K562 treated with DMSO at 1 percent for 12 hours (cell line): Measurements from ENCODE around the gene ACHE. TPM values are rescaled to one million over a fixed set of nuclear protein-coding genes. Genes with fewer than 3 reads are reported as not detected.

Experiments used
- total RNA-seq: library from RNA; unstranded; fragments of 300-600 nt; gene quantifications from 2 replicates; pipeline ENCODE4 v1.2.3, GENCODE V29; 2022; ENCODE audit not compliant: insufficient read depth

Gene ACHE
- 1.4 and 5.5 TPM in 2 replicates for total RNA-seq

DNA sequence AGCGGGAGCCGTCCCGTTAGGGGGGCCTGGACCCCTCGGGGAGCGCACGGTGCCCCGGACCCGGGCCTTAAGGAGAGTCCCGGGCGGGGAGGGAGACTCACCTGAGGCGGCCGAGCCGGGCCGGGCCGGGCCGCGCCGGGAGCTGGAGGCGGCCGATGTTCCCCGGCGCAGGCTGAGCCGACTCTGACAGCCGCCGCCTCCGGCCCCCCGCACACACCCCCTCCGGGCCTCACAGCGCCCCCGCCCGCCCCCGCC, at the start of gene ACHE:
Gene ACHE, minus strand, starts transcription at position 188 of the 255 bp plus-strand sequence. CDS start 1,656 bp downstream, outside the sequence.

DNA sequence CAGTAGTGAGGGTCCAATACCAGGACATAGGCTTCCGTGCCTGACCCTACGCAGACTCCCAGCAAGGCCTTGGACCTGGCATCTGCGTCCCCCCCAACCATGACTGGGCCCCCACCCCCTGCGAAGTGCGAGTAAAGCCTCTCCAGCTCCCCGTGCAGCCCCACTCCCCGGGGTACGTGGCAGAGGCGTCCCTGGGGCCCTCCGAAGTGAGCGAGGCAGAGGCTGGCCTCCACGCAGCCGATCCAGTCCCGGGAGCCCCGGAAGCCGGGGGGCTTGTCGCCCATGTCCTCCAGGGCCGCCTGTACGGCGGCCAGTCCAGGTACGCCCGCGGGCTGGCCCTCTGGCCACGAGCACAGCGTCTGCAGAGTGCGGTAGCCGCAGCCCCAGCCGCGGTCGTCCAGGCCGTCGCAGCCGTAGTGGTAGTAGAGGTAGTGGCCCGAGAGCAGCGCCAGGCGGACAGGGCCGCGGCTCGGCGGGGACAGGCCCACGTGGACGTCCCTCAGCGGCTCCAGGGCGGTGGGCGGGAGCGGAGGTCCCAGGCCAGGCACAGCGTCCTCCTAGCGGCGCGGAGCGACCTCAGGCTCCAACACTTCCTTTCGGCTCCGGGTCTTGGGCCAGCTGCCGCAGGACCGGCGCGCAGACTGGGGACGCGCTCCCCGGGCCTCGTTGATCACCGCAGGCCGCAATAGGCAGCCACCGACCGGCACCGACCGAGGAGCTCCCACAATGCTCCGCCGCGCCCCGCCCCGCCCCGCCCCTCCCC, 6.5 kb downstream of the ACHE start, which contains the start of gene UFSP1:
Gene UFSP1, minus strand, starts transcription at position 728 of the 763 bp plus-strand sequence. Its CDS starts 444 bp downstream, at position 284.

DNA sequence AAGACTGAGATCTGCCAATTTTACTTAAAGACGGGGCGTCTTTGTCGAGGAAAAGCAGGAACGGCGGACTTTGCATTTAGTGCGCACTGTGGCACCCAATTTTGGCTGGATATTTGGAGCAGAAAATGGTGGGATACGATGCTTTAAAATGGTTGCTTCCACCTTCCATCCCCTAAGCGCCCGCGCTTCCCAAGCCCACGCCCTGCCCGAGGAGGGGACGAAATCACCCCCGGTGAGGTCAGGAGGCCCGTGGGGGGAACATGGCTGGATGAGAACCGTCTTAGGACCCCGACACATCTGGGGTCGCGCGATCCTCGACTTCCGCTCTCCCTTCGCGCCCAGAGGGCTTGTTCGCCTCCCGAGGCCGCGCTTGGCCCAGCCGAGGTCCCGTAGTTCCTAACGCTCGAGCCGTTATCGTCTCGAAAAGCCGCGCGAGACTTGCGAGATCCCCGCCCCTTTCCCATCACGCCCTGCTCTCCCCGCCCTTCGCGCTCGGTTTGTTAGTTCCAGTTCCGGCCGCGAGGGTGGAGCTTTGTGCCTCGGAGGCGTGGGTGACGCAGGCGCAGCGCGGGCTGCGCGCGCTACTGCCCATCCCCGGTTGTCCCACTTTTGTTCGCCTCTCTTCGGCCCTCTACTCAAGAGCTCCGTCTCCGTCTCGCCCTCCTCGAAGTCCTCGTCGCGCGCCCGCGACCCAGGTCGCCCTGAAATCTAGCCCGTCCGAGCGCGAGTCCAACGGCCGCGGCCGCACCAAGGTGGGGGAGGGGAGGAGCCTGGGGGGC, 20.9 kb downstream of the ACHE start, which contains the start of gene SRRT:
Gene SRRT, plus strand, starts transcription at position 527 of the 779 bp plus-strand sequence. CDS start 488 bp downstream, outside the sequence.

DNA sequence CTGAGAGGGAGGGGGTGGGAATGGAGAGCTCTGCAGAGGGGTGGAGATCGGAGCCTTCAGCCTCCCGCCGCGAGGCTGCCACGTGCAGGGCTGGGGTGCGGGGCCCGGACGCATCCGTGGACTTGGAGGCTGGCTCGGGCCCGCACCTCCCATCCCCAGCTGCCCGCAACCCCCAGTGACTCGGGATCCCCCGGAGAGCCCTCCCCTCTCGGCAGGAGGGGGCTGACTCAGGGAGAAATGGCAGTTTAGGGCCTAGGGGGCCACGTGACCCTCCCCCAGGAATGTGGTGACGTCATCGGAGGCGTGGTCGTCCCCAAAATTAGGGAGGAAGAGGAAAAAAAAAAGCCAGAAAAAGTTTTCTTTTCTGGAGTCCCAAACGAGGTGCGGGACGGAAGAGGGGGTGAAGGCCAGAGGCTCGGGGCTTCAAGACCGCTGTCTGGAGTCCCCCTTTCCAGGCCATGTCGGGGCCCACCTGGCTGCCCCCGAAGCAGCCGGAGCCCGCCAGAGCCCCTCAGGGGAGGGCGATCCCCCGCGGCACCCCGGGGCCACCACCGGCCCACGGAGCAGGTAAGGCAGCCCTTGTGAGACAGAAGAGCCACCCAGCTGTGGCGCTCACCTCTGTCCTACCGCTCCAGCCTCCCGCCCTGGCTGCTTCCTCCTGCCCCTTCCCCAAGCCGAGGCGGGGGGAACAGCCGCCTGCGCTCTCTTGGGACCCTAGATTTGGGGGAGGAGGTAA, 28.5 kb downstream of the ACHE start, which contains the start of gene TRIP6:
Gene TRIP6, plus strand, starts transcription at position 348 of the 736 bp plus-strand sequence. Its CDS starts 111 bp downstream, at position 459.

DNA sequence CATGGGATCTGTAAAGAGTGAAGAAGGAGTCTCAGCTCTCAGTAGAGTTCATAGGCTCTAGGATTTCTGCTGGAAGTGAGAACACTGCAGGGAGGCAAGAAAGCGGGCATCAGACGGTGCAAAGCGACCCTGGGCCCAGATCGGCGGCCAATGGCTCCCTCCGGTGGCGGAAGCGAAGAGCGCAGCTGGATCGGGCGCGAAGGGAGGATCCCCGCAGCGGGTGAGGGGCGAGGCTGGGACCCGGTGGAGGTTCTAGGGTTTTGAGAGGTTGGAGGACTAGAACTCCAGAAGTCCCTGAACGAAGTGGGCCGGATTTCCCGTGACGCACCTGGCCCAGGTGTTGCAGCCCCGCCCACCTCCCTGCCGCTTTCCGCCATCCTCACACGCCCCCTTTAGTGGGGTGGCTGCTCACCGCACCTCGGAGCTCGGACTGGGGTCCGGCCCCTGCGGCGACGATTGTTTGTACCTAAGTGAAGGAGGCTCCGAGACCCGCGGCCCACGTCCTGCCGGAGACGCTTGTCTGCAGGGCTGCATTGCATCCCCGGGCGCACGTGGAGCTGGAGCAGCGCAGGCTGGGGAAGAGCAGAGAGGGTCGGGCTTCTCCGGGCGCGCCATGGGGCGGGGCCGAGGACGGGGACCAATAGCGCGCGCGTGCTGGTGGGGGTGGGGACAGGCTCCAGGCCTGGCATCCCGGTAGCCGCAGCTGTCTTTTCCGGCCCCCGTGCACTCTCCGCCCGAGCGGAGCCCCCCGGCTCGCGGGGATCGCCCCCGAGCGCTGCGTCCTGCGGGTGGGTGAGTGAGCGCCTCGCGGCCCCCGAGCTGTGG, 43.4 kb downstream of the ACHE start, which contains the start of gene SLC12A9:
Gene SLC12A9, plus strand, starts transcription at position 666 of the 825 bp plus-strand sequence. CDS start 1,485 bp downstream, outside the sequence.

Other genes starting within 250 kb of the ACHE start
- gene ACTL6B, start 239.4 kb downstream of the ACHE start, total RNA-seq: not detected in 2 replicates
- 568 and 655 TPM in 2 replicates for gene GNB2, start 222.1 kb downstream of the ACHE start, total RNA-seq
- gene GIGYF1, start 201.6 kb downstream of the ACHE start, total RNA-seq: 11.4 and 30.9 TPM in 2 replicates
- 82.2 and 128 TPM in 2 replicates for gene POP7, start 189.8 kb downstream of the ACHE start, total RNA-seq
- gene EPO, start 175.4 kb downstream of the ACHE start, total RNA-seq: not detected in 2 replicates
- not detected in 2 replicates for gene ZAN, start 162.3 kb downstream of the ACHE start, total RNA-seq
- 29.2 and 45.9 TPM in 2 replicates for gene EPHB4, start 68.4 kb downstream of the ACHE start, total RNA-seq
- 11.1 and 18.6 TPM in 2 replicates for gene SLC12A9, start 43.2 kb downstream of the ACHE start, total RNA-seq
- 65.2 and 74.9 TPM in 2 replicates for gene TRIP6, start 28.5 kb downstream of the ACHE start, total RNA-seq
- 81.0 and 147 TPM in 2 replicates for gene SRRT, start 20.8 kb downstream of the ACHE start, total RNA-seq
- 1.4 TPM in 1 of 2 replicates, not detected in the other for gene UFSP1, start 6.2 kb downstream of the ACHE start, total RNA-seq
- 0.74 TPM in 1 of 2 replicates, not detected in the other for gene MUC3A, start 53.6 kb upstream of the ACHE start, total RNA-seq
- not detected in 2 replicates for gene MUC12, start 73.7 kb upstream of the ACHE start, total RNA-seq
- not detected in 2 replicates for gene MUC17, start 124.2 kb upstream of the ACHE start, total RNA-seq
- gene TRIM56, start 189.6 kb upstream of the ACHE start, total RNA-seq: 12.0 and 25.1 TPM in 2 replicates
- gene SERPINE1, start 231.2 kb upstream of the ACHE start, total RNA-seq: 1.5 and 3.0 TPM in 2 replicates